Heart left ventricle (tissue), 16 donors: ENCODE results near the gene WBP2NL. TPM values are rescaled to one million over a fixed set of nuclear protein-coding genes. Genes with fewer than 3 reads are reported as not detected.
"Not testable (repeated sequence)": the region's sequence is repeated elsewhere in the genome, so short reads cannot be mapped to it uniquely, and the experiment has no call there.

ENCODE experiments used
- ATAC-seq, 4 donors: fragments of 200-7000 bp; cut with Tn5 transposase; one replicate each; pipeline ENCODE4 v1.9.1; 2020 to 2022; ENCODE audit warnings: moderate library complexity in 4 of 4, mild to moderate bottlenecking in 3 of 4, moderate number of reproducible peaks in 1 of 4
- DNase-seq, 5 donors: peaks; one replicate each; pipeline ENCODE4 v3.0.0-alpha.2; 2020
- H3K27ac ChIP-seq, 12 donors: fragments of 200-600 bp; sonication (generic) in 4 of 12; one replicate each; pipeline versions ENCODE4 v1.5.0 to v1.8.0; 2016 to 2022; ENCODE audit warnings: mild to moderate bottlenecking in 2 of 12
- H3K27me3 ChIP-seq, 9 donors: fragments of 200-600 bp; sonication (generic) in 2 of 9; one replicate each; pipeline versions ENCODE4 v1.5.1 to v1.8.0; 2016 to 2022; ENCODE audit warnings: mild to moderate bottlenecking in 3 of 9
- H3K36me3 ChIP-seq, 9 donors: fragments of 200-600 bp; sonication (generic) in 2 of 9; one replicate each; pipeline versions ENCODE4 v1.5.0 to v1.8.0; 2018 to 2022; ENCODE audit warnings: mild to moderate bottlenecking in 2 of 9
- H3K4me1 ChIP-seq, 12 donors: fragments of 200-600 bp; sonication (generic) in 4 of 12; one replicate each; pipeline versions ENCODE4 v1.5.0 to v1.8.0; 2016 to 2022; ENCODE audit warnings: mild to moderate bottlenecking in 3 of 12
- H3K4me3 ChIP-seq, 12 donors: fragments of 200-600 bp; sonication (generic) in 4 of 12; one replicate each; pipeline versions ENCODE4 v1.5.0 to v1.8.0; 2017 to 2022; ENCODE audit warnings: mild to moderate bottlenecking in 9 of 12, moderate library complexity in 4 of 12
- H3K9me3 ChIP-seq, 12 donors: fragments of 200-600 bp; sonication (generic) in 4 of 12; one replicate each; pipeline versions ENCODE4 v1.5.0 to v1.8.0; 2016 to 2022; ENCODE audit warnings: mild to moderate bottlenecking in 1 of 12
- CTCF ChIP-seq, 12 donors: fragments of 200-600 bp; sonication (generic) in 4 of 12; IDR thresholded peaks; one replicate each; pipeline versions ENCODE4 v1.5.0 to v1.8.0; 2018 to 2022; ENCODE audit warnings: antibody characterized with exemption in 12 of 12, mild to moderate bottlenecking in 5 of 12
- POLR2A ChIP-seq, 2 donors: fragments of 450-650 bp; IDR thresholded peaks; one replicate each; pipeline ENCODE4 v1.6.1; 2017; ENCODE audit warnings: antibody characterized with exemption in 2 of 2, mild to moderate bottlenecking in 2 of 2, moderate library complexity in 2 of 2
- WGBS, 4 donors: extraction: QIAGEN DNeasy Blood & Tissue Kit in 2 of 4; methylation state at CpG; one replicate each; pipeline versions ENCODE4 v1.1.5 to v1.1.7; 2013 to 2018; 5-methylcytosine and 5-hydroxymethylcytosine counted together
- intact Hi-C, 10 donors: fragments of 100-400 bp; cut with DNase I; formaldehyde crosslinking; loops; one replicate each; pipeline versions ENCODE4 v1.11.1 to v1.14.2; 2022
- long read RNA-seq, 3 donors: library from polyadenylated mRNA; unstranded; transcript quantifications; one replicate each; pipeline ENCODE4 v2.0.0, GENCODE V29; 2020 to 2021
- polyA plus RNA-seq, 2 donors: library from polyadenylated mRNA; stranded (reverse); fragments of 200-250 nt; gene quantifications; one replicate each; pipeline ENCODE4 v1.2.3, GENCODE V29; 2013
- total RNA-seq, 9 donors: library from RNA; depleted of rRNA in 2 of 9; stranded (reverse); fragments of >200 nt in 2 of 9; fragmentation: NEBNext Ultra II Directional in 3 of 9; extraction: Animal tissue kit (Norgen Biotek cat#: 25700) in 3 of 9; gene quantifications; one replicate each; pipeline versions ENCODE4 v1.1.0 to v1.2.4, GENCODE V29; 2016 to 2023
- donor health status: ischemic (EF 13 %, LVEDD 7.1; RV severe dilation, severe dysfunction).
- donor health status: healthy with polysubstance abuse.
- donor health status: DM: no; HTN: yes; CAD: no.
- donor health status: DM: no; HTN: no; CAD: no.
- donor health status: ischemic (EF 25% LVEDD 6.9; RV normal size, moderate dysfunction).
- donor health status: ischemic (EF 25% LVEDD 5.7; RV mildly dilated, moderate dysfunction).
- donor health status: healthy.
- donor health status: DM: yes; HTN: yes; CAD: no.
- donor health status: ischemic (EF 35%, LVEDD 5.7; RV mildly dilated, moderate dysfunction).
- donor health status: nonischemic (EF 11% LVEDD 7.7; RV severe dilation, severe dysfunction).
- donor health status: DM: yes; HTN: yes; CAD: no.
- donor health status: PGD.
- donor health status: ischemic (EF 29% LVEDD 5.4; RV normal size, mild dysfunction).
- donor health status: nonischemic (EF 23%, LVEDD 6.1; RV moderate dilation, normal function).

Gene WBP2NL
- total RNA-seq, result 1 to 10 TPM in 1 of 9 donors, under 1 TPM in 7, not detected in 1; 0.30 to 1.1 (median 0.40) TPM
- under 1 TPM; 0.11 TPM for polyA plus RNA-seq
- long read RNA-seq, donor 1, partial matches to known transcripts, result 0 of 3 reads
- long read RNA-seq, donor 1, other reads (novel, unspliced or antisense), result 3 of 3 reads
- long read RNA-seq, donor 2, result 0 reads
- long read RNA-seq, donor 3, partial matches to known transcripts, result 0 of 2 reads
- long read RNA-seq, donor 3, other reads (novel, unspliced or antisense), result 2 of 2 reads

GRCh38 chr22:41998361-41999261, at the start of gene WBP2NL:
Gene WBP2NL, plus strand, starts transcription at chr22:41998788. Its CDS starts 31 bp downstream, at chr22:41998819.
- ATAC-seq (peak; percentile 93 to 98 (median 96)), DNase-seq (peak; percentile 78 to 91 (median 82))
- Histone ChIP-seq H3K36me3 (no peaks in the 10 kb centered on the region), H3K27me3 (peaks cover 0 to 10% (median 0%) of the 10 kb centered on the region in 9 donors), H3K27ac (peak within 1 kb of the TSS in 2 of 12 donors; percentile 3 to 60), H3K9me3 (peaks cover 0 to 7% (median 0%) of the 10 kb centered on the region in 12 donors), H3K4me1 (peaks cover 0 to 19% (median 2%) of the 10 kb centered on the region in 12 donors), H3K4me3 (peak within 1 kb of the TSS; percentile 3 to 69 (median 55))
- intact Hi-C loops, result no loop called here
- TF ChIP-seq POLR2A (IDR thresholded peaks at IDR 0.05) (peak in 1 of 2 donors; percentile 17), CTCF (IDR thresholded peaks at IDR 0.05) (no peak)
- WGBS, 4 donors, result 31 to 43% (median 33%) methylated on average over 41 to 71 of the region's 71 CpGs

- H3K4me1 ChIP-seq, result peaks cover 0 to 21% (median 9%) of the 10 kb centered on the region in 12 donors
- WGBS, 4 donors, result 85 to 99% (median 90%) methylated on average over 8 of the region's 8 CpGs
- ATAC-seq, intact Hi-C loops, H3K27ac ChIP-seq, H3K27me3 ChIP-seq, DNase-seq, H3K4me3 ChIP-seq, H3K36me3 ChIP-seq, H3K9me3 ChIP-seq: not testable (repeated sequence)
Measured at GRCh38 chr22:41948928-41949296, 49.7 kb upstream of the WBP2NL start.

- DNase-seq, result no peak
- no peak for ATAC-seq
- Histone ChIP-seq H3K27ac (no peak overlapping the region), H3K36me3 (no peaks in the 10 kb centered on the region), H3K4me1 (peaks cover 0 to 19% (median 9%) of the 10 kb centered on the region in 12 donors), H3K9me3 (no peaks in the 10 kb centered on the region), H3K27me3 (peaks cover 0 to 7% (median 0%) of the 10 kb centered on the region in 9 donors), H3K4me3 (no peak overlapping the region)
- 84 to 89% (median 85%) methylated on average over 7 of the region's 7 CpGs for WGBS, 4 donors
- intact Hi-C loops, result no loop called here
- no peak for TF ChIP-seq POLR2A (IDR thresholded peaks at IDR 0.05)
- no peak for TF ChIP-seq CTCF (IDR thresholded peaks at IDR 0.05)
Measured at GRCh38 chr22:41949297-41949965, 49.2 kb upstream of the WBP2NL start.

- peak in 3 of 4 donors; percentile 33 to 40 (median 33) for ATAC-seq
- no peaks in the 10 kb centered on the region for H3K9me3 ChIP-seq
- peaks cover 0 to 6% (median 1%) of the 10 kb centered on the region in 12 donors for H3K4me1 ChIP-seq
- no peak for DNase-seq
- H3K36me3 ChIP-seq, result no peaks in the 10 kb centered on the region
- H3K4me3 ChIP-seq, result no peak within 1 kb of the TSS
- H3K27me3 ChIP-seq, result peaks cover 0 to 7% (median 0%) of the 10 kb centered on the region in 9 donors
- WGBS, 4 donors, result 43 to 51% (median 49%) methylated on average over 9 to 16 of the region's 16 CpGs
- no peak within 1 kb of the TSS for H3K27ac ChIP-seq
- intact Hi-C loops, result no loop called here
- TF ChIP-seq POLR2A (IDR thresholded peaks at IDR 0.05), result no peak
- TF ChIP-seq CTCF (IDR thresholded peaks at IDR 0.05), result peak in 1 of 12 donors; percentile 8
Measured at GRCh38 chr22:41951898-41952474, 46.6 kb upstream of the WBP2NL start, which contains the start of gene SMIM45. Gene SMIM45, plus strand, starts transcription at chr22:41952150.
